ENCODE results near the gene BMP6. TPM values are rescaled to one million over a fixed set of nuclear protein-coding genes. Genes with fewer than 3 reads are reported as not detected.

The BMP6 gene
- total RNA-seq, 1 donor from 2014 or later: 1.6 TPM

DNA sequence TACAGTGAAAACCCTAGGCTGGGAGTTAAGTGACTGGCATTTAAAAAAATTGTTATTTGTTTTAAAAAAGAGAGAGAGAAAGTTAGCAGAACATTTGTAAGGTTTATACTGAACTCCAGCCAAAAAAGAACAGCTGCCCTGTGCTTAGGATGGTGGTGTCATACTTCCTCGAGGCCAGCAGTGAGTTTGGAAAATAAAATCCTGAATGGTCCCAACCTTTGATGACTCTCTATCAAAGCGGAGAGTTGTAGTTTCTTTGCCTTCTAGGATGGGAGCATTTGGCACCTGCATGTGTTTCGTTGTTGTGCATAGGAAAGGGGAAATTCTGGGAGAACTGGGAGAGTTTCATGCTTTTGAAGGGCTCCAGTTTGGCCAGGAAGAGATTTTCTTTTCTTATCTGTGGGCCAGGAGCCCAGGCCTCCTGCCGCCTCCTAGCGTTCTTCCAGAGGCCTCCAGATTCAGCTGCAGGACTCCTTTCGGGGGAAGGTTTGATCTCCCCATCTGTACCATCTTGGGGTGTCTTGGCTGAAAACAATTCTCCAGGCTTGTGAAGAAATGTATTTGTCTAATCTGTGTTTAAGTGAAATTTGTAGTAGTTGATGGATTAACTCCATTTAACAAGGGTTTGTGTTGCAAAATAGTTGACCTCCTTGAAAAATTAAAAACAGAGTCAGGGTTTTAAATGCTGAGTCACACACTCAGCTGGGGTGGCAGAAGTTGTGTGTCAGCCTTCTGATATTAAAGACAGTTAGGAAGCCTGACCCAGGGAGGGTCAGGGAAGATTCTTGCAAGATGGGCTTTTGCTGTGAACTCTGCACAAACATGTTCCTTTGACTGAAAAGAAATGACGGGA is 121.3 kb downstream of the BMP6 start:
- intact Hi-C loops (cut with DNase I): no loop called here
- DNase-seq (ENCODE audit: missing footprints) (no peak), ATAC-seq (peak; percentile 80)

DNA sequence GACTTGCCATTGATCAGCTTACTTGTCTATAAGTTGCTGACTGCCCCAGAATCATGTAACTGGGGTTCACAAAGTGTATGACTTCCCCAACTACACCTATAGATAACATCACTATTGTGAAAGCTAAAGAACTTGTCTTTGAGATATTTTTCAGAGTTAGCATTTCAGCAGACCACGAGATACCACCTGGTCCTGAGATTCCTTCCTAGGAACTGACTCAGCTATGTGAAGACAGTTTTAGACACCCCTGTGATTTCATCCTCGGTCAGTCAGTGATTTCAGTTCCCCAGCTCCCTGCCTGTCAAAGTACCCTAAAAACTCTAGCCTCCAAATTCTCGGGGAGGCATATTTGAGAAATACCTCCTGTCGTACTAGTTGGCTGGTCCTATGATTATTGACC is 122.3 kb downstream of the BMP6 start:
- ATAC-seq (no peak), DNase-seq (ENCODE audit: missing footprints) (no peak)
- intact Hi-C loops (cut with DNase I): no loop called here

DNA sequence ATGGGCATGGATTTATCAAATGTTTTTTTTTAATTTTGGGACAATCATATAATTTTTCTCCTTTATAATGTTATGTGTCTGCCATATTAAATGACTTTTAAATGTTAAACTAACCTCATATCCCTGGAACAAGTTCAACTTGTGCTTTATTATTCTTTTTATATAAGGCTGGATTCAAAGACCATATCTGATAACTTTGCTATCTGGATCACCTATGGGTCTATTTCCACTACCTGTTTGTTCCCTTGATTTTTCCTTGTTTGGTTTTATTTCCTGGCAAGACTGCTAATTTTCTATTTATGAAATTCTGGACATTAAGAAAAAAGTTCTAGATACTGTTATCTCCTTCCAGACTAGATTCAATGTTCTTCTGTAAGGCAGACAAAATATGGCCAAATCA is 125.9 kb downstream of the BMP6 start:
- DNase-seq (ENCODE audit: missing footprints) (no peak), ATAC-seq (no peak)
- intact Hi-C loops (cut with DNase I): no loop called here

DNA sequence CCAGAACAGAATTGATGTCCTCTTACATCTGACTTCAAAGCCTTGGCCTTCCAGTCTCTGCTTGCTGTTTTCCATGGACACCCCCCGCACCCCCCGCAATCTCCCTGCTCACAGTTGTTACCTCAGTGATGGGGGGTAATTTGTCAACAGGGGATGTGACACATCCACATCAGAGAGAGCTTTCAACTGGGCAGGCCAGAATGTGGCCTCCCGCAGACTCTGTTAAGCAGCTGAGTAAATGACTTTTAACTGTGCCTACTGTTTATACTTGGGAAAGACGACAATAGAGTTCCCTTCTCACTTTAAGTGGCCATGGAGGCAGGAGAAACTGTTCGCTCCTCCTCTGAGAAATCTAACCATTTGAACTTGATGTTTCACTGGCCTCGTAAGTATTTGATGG is 133.7 kb downstream of the BMP6 start:
- no peak for DNase-seq (ENCODE audit: missing footprints)
- intact Hi-C loops (cut with DNase I): no loop called here
- no peak for ATAC-seq

DNA sequence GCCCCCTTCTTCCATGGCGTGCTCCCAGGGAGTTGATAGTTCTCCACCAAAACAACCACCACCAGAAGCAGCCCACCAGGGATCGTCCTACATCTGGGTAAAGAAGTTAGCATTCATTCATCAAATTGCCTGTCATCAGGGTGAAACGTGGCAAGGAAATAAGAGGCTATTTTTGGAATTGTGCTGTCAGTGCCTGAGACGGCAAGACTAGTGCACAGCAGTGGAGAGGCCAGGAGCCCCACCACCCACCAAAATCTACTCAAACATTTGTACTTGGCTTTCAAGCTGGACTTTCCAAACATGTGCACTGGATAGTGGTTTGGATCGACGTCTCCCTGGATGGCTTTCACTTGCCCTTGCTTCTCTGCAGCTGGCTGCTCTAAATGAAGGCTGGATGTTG is 139.9 kb downstream of the BMP6 start:
- peak; percentile 30 for ATAC-seq
- intact Hi-C loops (cut with DNase I): no loop called here
- DNase-seq (ENCODE audit: missing footprints): no peak

DNA sequence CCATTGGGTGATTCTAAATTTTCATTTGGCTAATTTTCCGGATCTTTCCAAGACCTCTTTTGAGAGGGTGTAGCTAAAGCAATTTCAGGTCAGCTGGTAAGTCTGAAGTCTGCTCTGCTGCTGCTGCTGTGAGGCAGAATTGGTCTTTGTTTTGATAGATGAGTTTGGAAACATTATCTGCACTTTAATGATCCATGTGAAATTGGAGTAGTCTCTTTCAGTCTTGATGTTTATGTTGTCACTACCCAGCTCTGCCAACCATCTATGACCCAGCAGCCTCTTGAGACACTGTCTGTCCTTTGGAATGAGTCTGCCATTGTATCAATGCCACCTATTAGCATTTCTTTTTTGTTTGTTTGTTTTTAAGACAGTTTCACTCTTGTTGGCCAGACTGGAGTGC is 140.6 kb downstream of the BMP6 start:
- DNase-seq (ENCODE audit: missing footprints): no peak
- ATAC-seq: no peak
- intact Hi-C loops (cut with DNase I): no loop called here

DNA sequence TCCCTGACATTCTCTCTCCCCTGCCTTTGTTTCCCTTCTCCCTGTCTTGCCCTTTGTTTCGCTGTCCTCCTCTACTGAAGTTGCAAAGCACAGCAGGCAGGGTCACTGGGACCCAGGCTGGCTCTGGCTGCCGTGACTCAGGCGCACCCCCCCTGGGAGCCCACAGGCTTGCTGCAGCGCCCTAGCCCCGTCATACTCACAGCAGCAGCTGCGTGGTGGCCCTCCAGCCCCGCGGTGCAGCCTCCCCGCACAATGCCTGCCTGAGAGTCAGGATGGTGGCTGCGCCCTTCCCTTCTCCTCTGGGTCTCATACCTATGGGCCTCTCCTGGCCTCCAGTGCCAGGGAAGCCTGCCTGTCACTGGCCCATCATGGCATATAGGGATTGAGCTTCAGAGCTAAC is 143.0 kb downstream of the BMP6 start:
- peak; percentile 13 for ATAC-seq
- intact Hi-C loops (cut with DNase I): no loop called here
- DNase-seq (ENCODE audit: missing footprints): no peak

DNA sequence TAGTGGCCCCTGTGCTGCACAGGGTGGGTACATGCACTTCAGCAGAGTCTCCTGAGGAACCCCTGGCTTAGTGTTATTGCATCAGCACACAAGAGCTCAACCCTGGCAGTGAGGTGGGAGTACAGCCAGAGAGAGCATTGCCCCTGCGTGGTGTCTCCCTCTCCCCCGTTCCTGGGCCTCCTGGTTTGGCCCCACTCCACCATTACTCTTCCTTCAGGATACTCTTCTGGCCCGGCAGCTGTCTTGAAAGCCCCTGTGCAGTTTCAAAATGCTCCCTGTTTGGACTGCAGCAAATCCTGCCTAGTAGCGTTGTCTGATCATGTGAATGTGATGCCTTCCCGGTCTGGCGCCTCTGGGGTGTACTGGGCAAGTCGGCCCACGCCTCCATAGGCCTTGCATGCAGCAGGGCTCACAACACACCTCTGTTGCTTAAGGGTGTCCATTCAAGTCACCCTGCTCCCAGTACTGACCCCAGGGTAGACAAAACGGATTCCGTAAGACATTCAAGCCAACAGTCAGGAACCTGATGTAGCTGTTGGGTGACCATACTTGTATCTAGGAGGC is 152.6 kb downstream of the BMP6 start:
- intact Hi-C loops (cut with DNase I): no loop called here
- no peak for ATAC-seq
- DNase-seq (ENCODE audit: missing footprints): no peak

DNA sequence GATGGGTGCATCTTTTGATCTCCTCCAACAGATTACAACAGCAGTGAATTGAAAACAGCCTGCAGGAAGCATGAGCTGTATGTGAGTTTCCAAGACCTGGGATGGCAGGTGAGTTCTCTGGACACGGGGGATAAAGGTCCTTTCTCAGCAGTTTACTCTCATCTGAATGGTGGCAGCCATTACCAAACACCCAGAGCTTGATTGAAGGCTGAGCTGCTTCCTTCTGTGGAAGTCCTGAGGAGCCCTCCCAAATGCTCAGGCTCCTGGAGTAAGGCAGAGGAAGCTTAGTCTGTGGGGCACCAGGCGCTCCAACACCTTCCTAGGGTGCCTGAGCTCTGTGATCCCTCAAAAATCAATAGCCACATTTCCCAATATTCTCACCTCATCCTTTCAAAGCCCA is 153.1 kb downstream of the BMP6 start:
- DNase-seq (ENCODE audit: missing footprints) (no peak), ATAC-seq (no peak)
- intact Hi-C loops (cut with DNase I): no loop called here

DNA sequence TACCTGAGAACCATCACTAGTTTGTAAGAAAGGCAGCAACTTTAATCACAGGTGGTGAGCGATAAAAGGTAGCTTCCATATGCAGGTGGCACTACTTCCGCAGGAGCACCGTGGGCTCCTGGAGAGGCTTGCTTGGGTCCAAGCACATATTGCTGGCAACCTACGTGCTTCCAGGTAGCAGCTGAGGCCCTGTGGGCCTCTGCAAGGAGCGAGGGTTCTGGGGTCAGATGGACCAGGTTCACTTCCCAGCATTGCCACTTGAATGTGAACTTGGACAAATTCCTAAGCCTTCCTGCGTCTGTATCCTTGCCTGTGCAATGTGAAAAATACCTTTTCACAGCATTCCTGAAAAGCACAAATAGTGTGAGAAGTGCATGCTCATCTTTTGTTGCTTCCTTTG is 153.7 kb downstream of the BMP6 start:
- ATAC-seq: no peak
- DNase-seq (ENCODE audit: missing footprints): no peak
- intact Hi-C loops (cut with DNase I): no loop called here

DNA sequence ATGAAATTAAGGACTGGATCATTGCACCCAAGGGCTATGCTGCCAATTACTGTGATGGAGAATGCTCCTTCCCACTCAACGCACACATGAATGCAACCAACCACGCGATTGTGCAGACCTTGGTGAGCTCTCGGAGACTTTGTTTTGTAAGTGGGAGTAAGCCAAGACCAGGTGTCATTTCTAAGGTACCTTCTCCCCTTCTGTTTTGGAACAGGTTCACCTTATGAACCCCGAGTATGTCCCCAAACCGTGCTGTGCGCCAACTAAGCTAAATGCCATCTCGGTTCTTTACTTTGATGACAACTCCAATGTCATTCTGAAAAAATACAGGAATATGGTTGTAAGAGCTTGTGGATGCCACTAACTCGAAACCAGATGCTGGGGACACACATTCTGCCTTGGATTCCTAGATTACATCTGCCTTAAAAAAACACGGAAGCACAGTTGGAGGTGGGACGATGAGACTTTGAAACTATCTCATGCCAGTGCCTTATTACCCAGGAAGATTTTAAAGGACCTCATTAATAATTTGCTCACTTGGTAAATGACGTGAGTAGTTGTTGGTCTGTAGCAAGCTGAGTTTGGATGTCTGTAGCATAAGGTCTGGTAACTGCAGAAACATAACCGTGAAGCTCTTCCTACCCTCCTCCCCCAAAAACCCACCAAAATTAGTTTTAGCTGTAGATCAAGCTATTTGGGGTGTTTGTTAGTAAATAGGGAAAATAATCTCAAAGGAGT is 154.2 kb downstream of the BMP6 start:
- intact Hi-C loops (cut with DNase I): no loop called here
- ATAC-seq (no peak), DNase-seq (ENCODE audit: missing footprints) (no peak)

DNA sequence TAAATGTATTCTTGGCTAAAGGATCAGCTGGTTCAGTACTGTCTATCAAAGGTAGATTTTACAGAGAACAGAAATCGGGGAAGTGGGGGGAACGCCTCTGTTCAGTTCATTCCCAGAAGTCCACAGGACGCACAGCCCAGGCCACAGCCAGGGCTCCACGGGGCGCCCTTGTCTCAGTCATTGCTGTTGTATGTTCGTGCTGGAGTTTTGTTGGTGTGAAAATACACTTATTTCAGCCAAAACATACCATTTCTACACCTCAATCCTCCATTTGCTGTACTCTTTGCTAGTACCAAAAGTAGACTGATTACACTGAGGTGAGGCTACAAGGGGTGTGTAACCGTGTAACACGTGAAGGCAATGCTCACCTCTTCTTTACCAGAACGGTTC is 154.8 kb downstream of the BMP6 start:
- no peak for ATAC-seq

DNA sequence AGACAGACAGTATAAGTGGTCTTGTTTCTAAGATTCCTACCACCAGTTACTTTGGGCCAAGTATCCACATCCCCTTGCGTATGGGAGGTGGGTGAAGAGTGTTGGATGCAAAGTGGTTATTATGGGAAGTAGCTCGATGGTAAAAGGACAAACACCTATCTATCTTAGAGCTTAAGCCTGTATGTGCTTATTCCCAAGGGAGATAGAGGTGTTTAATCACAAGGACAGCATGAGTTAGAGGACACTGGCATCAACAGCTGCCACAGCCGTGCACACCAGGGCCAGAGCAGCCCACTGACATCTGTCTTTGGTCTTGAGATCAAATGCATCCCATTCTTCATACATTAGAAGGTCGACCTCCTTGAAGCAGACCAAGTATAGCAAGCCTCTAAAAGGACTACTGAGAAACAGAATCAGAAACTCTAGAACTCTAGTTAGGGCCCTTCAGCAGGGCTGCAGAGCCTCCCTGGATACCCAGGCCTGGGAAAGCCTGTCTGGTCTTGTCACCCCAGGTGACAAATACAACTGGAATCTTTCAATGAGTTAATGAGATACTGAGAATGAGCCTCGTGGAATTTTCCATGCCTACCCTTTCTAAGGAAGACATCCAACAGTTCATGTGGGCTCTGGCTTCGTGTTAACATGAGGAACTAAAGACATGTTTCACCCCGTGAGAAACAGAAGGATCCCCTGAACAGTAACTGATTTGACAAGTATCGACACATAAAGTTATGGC is 156.0 kb downstream of the BMP6 start:
- intact Hi-C loops (cut with DNase I): no loop called here
- ATAC-seq (no peak), DNase-seq (ENCODE audit: missing footprints) (no peak)

More for the DNA sequence above, 154.8 kb downstream of the BMP6 start:
- DNase-seq (ENCODE audit: missing footprints): no peak
- intact Hi-C loops (cut with DNase I): no loop called here

DNA sequence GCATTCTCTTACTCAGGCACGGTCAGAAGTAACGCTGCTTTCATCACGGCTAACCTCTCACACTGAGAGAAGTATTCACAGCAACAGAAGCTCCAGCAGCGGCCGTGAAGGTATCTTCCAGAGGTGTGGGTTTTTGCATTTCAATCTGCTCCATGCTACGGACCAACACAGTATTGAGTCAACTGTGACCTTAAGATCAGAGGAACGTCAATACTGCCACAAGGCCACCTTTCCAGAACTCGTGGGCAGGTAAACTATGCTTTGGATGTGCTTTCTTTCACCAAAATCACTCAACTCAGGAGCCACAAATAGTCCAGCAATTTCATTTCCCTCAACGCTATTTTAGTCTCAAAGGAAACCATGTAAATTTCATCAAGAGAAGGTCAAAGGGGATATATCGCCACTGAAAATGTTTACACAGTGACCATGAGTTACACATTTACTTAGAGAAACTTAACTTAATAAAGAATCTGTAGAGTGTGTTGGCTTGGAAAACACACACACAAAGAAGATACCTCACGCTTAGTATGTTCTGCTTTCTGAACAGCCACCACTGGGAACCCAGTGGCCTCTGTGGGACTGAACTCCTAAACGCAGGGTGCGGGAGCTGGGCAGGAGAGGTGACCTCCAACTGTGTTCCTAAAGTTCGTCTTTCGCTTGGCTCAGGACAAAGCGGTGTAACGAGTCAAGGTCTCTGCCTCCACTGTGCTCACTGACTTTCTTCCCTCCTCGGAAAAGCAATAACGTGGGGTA is 156.8 kb downstream of the BMP6 start:
- intact Hi-C loops (cut with DNase I): no loop called here
- ATAC-seq (no peak), DNase-seq (ENCODE audit: missing footprints) (no peak)

DNA sequence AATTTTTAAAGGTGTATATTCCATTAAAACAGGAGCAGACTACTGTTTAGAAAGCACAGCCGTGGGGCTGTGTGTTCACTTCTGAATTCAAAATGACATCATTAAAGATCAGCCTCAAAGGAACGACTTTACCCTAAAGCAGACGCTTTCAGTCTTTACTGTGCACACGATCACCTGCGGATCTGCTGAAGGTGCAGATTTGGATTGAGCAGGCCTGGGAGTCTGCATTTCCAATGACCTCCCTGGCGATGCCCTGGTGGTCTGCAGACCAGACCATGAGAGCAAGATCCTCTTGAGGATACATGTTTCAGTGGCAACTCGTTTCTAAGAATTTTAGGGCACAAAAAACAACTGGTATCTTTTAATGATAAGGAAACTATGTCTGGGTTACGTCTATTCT is 157.5 kb downstream of the BMP6 start:
- no peak for DNase-seq (ENCODE audit: missing footprints)
- no peak for ATAC-seq

DNA sequence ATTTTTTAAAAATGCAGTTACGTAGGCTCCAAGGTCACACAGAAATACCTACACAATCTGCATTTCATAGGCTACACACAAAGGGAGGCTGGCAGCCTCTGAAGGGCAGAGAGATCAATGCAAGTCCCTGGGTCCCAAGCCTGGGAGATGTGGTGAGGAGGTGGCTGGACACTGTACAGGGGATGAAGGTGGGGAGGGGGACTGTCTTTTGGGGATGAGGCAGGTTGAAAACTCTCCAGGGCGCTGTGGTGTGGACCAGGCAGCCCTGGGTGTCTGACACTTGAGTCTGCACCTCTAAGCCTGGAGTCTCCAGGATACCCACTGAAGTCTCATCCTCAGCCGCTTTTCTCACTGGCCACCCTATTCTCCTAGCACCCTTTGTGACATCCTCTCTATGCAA is 160.2 kb downstream of the BMP6 start:
- DNase-seq (ENCODE audit: missing footprints) (no peak), ATAC-seq (no peak)
- intact Hi-C loops (cut with DNase I): no loop called here

More for the DNA sequence above, 157.5 kb downstream of the BMP6 start:
- intact Hi-C loops (cut with DNase I): no loop called here

DNA sequence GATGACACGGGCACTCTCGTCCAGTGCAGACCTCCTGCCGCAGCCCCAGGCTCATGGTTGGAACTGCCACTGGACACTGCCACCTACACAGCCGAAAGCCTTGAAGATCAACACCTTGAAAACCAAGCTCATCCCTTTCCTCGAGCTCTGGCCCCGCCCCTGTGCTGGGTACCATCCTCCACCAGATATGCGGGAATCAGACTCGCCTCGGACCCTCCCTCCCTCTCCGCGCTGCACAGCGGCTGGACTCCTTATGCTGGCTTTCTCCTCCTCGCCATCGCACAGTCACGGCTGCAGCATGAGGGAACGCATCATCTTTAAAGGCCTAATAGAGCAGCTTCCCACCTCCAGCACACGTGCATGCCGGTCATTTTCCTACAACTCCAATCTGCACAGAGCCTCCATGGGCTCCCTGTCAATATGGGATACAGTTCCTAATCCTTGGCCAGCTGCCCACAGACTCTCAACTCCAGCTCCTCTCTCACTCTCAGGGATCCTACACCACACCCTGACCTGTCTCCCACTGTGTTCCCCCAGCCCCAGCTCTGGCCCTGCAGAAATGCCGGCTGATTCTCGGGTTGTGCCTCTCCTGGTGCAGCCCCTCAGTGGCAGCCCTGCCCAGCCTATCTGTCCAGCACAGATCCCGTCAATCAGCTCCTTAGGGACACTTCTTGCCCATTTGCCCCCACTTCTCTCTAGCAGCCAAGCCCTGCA is 161.5 kb downstream of the BMP6 start:
- DNase-seq (ENCODE audit: missing footprints) (no peak), ATAC-seq (no peak)
- intact Hi-C loops (cut with DNase I): no loop called here

Data from Right ventricle myocardium inferior (tissue), 1 donor.